SHP77 treated with DMSO at 0.1 percent for 48 hours (cell line): ENCODE data around the gene FHL1.
"Not testable (repeated sequence)": the region's sequence is repeated elsewhere in the genome, so short reads cannot be mapped to it uniquely, and the experiment has no call there.

Source experiments
- DNase-seq: peaks from one replicate; lab custom pipeline; 2025; lab: John Stamatoyannopoulos, UW

The FHL1 gene

GRCh38 chrX:136209016-136209738 is 61.8 kb downstream of the FHL1 start:
- no peak for DNase-seq

- DNase-seq = no peak
Observed at GRCh38 chrX:136209751-136210150, 62.4 kb downstream of the FHL1 start.

GRCh38 chrX:136210243-136210642 is 62.9 kb downstream of the FHL1 start:
- no peak for DNase-seq

GRCh38 chrX:136210806-136211205 is 63.5 kb downstream of the FHL1 start:
- DNase-seq = no peak

- DNase-seq = no peak
Observed at GRCh38 chrX:136211766-136212556, 64.6 kb downstream of the FHL1 start.

GRCh38 chrX:136212557-136213111 is 65.3 kb downstream of the FHL1 start:
- DNase-seq = no peak

GRCh38 chrX:136214551-136214950 is 67.2 kb downstream of the FHL1 start:
- DNase-seq = no peak

GRCh38 chrX:136215559-136215958 is 68.2 kb downstream of the FHL1 start:
- no peak for DNase-seq

GRCh38 chrX:136219893-136220292 is 72.6 kb downstream of the FHL1 start:
- no peak for DNase-seq

- no peak for DNase-seq
Observed at GRCh38 chrX:136220540-136220939, 73.2 kb downstream of the FHL1 start.

- DNase-seq = no peak
Observed at GRCh38 chrX:136220951-136221350, 73.6 kb downstream of the FHL1 start.

GRCh38 chrX:136221851-136222513 is 74.6 kb downstream of the FHL1 start:
- no peak for DNase-seq

GRCh38 chrX:136227074-136227473 is 79.7 kb downstream of the FHL1 start:
- no peak for DNase-seq

- DNase-seq = no peak
Observed at GRCh38 chrX:136227948-136228838, 80.9 kb downstream of the FHL1 start.

- DNase-seq = no peak
Observed at GRCh38 chrX:136228839-136229207, 81.5 kb downstream of the FHL1 start.

GRCh38 chrX:136237074-136237473 is 89.7 kb downstream of the FHL1 start:
- no peak for DNase-seq

GRCh38 chrX:136237849-136238248 is 90.5 kb downstream of the FHL1 start:
- not testable (repeated sequence) for DNase-seq

GRCh38 chrX:136246201-136246600 is 98.9 kb downstream of the FHL1 start:
- no peak for DNase-seq

- DNase-seq = no peak
Observed at GRCh38 chrX:136250191-136251040, 103.1 kb downstream of the FHL1 start.
